GM12878 (cell line): Measurements from ENCODE around the gene GPR137B. TPM values are rescaled to one million over a fixed set of nuclear protein-coding genes. Genes with fewer than 3 reads are reported as not detected.

Source experiments
- ATAC-seq: fragments of 200-7000 bp; cut with Tn5 transposase; 3 replicates; pipeline ENCODE4 v1.9.1; 2020; ENCODE audit warnings: mild to moderate bottlenecking, moderate library complexity
- BruUV-seq: library from RNA; stranded (reverse); fragments of 400-500 nt; replicated peaks from 2 replicates; lab custom pipeline; 2021; lab: Mats Ljungman, UMichigan
- CTCF ChIA-PET: fragments of 300-600 bp; sonication (Branson Sonifier 250); formaldehyde crosslinking; extraction: SDS; loops from one replicate; lab custom pipeline; 2021; ENCODE audit warnings: inconsistent platforms; lab: Yijun Ruan, JAX
- POLR2A ChIA-PET: fragments of 350-600 bp; formaldehyde crosslinking; extraction: SDS; loops from one replicate; lab custom pipeline; 2021; ENCODE audit warnings: inconsistent platforms; lab: Charles Lee
- RAD21 ChIA-PET: fragments of 300-600 bp; sonication (Branson Sonifier 250); formaldehyde crosslinking; loops from one replicate; lab custom pipeline; 2023; ENCODE audit warnings: antibody characterized with exemption; ENCODE audit not compliant: unreplicated experiment; lab: Charles Lee
- SMC1A ChIA-PET: fragments of 300-600 bp; sonication (Branson Sonifier 250); formaldehyde crosslinking; loops from one replicate; lab custom pipeline; 2023; ENCODE audit not compliant: unreplicated experiment, uncharacterized antibody; lab: Charles Lee
- DNase-seq: peaks from one replicate; pipeline ENCODE4 v3.0.0-alpha.2; 2011; ENCODE audit warnings: low read depth, low spot score
- FAIRE-seq: peaks from 3 replicates; lab custom pipeline; 2011; peaks lifted over from hg19 to GRCh38; lab: Jason Lieb, UNC
- H2AFZ ChIP-seq: 2 replicates; pipeline ENCODE4 v1.6.0; 2011; ENCODE audit warnings: low read depth, low read length, control low read depth; ENCODE audit not compliant: control insufficient read depth
- H3K27ac ChIP-seq: 2 replicates; pipeline ENCODE4 v1.5.1; 2011; ENCODE audit warnings: control low read depth; ENCODE audit not compliant: control insufficient read depth, insufficient read depth
- H3K27me3 ChIP-seq, 2 experiments: replicated peaks in 1 of 2; 2 replicates each; pipeline versions ENCODE4 v1.6.0 to v1.6.1; 2011; ENCODE audit warnings: low read length in 1 of 2; ENCODE audit not compliant: control insufficient read depth in 2 of 2, insufficient read depth in 2 of 2
- H3K36me3 ChIP-seq, 2 experiments: 2 replicates each; pipeline ENCODE4 v1.5.1; 2011; ENCODE audit warnings: low read length in 1 of 2; ENCODE audit not compliant: control insufficient read depth in 2 of 2, insufficient read depth in 2 of 2
- H3K4me1 ChIP-seq: 2 replicates; pipeline ENCODE4 v1.6.1; 2011; ENCODE audit warnings: mild to moderate bottlenecking, low read length, moderate library complexity, mixed read lengths; ENCODE audit not compliant: control insufficient read depth, insufficient read depth
- H3K4me2 ChIP-seq: 2 replicates; pipeline ENCODE4 v1.6.0; 2011; ENCODE audit warnings: control low read depth; ENCODE audit not compliant: control insufficient read depth, insufficient read depth
- H3K4me3 ChIP-seq: fragments of 200-600 bp; sonication (generic); 2 replicates; pipeline ENCODE4 v1.5.1; 2016
- H3K79me2 ChIP-seq: 2 replicates; pipeline ENCODE4 v1.6.0; 2011; ENCODE audit warnings: low read length; ENCODE audit not compliant: control insufficient read depth, insufficient read depth
- H3K9ac ChIP-seq: 2 replicates; pipeline ENCODE4 v1.8.0; 2011; ENCODE audit warnings: low read length, control low read depth, mixed read lengths; ENCODE audit not compliant: control insufficient read depth, insufficient read depth
- H3K9me3 ChIP-seq: replicated peaks from 3 replicates; pipeline ENCODE4 v1.5.1; 2011; ENCODE audit warnings: mild to moderate bottlenecking, low read length; ENCODE audit not compliant: control insufficient read depth, insufficient read depth
- H4K20me1 ChIP-seq: 2 replicates; pipeline ENCODE4 v1.6.0; 2011; ENCODE audit not compliant: control insufficient read depth, insufficient read depth
- BCL11A ChIP-seq: IDR thresholded peaks from 2 replicates; pipeline ENCODE4 v1.6.1; 2011; ENCODE audit warnings: low read depth, low read length
- BCLAF1 ChIP-seq: fragments of 450-650 bp; IDR thresholded peaks from 2 replicates; pipeline ENCODE4 v1.6.1; 2017; ENCODE audit warnings: antibody characterized with exemption, mild to moderate bottlenecking, moderate library complexity
- POLR2AphosphoS5 ChIP-seq: IDR thresholded peaks from 2 replicates; pipeline ENCODE4 v1.6.1; 2011; ENCODE audit warnings: mild to moderate bottlenecking, low read length, inconsistent platforms
- RAD51 ChIP-seq: fragments of 450-650 bp; IDR thresholded peaks from 2 replicates; pipeline ENCODE4 v1.6.1; 2016; ENCODE audit warnings: moderate library complexity, mild to moderate bottlenecking, inconsistent platforms
- TCF7 ChIP-seq: IDR thresholded peaks from 2 replicates; pipeline ENCODE4 v1.6.1; 2014; ENCODE audit warnings: antibody characterized with exemption, borderline replicate concordance
- ZNF217 ChIP-seq: fragments of 450-650 bp; IDR thresholded peaks from 2 replicates; pipeline ENCODE4 v1.6.1; 2017; ENCODE audit warnings: antibody characterized with exemption, mild to moderate bottlenecking
- WGBS: methylation state at CpG from one replicate; pipeline ENCODE4 v1.1.6; 2016; ENCODE audit warnings: low lambda C conversion rate; ENCODE audit not compliant: insufficient replicate concordance, insufficient coverage; ENCODE audit errors: missing lambda C conversion rate; 5-methylcytosine and 5-hydroxymethylcytosine counted together
- in situ Hi-C: fragments of 300-500 bp; cut with MboI; formaldehyde crosslinking; loops from 9 replicates; pipeline ENCODE4 v1.14.3; 2018; ENCODE audit warnings: mixed read lengths
- intact Hi-C: fragments of 100-400 bp; cut with micrococcal nuclease; formaldehyde crosslinking; loops from one replicate; pipeline ENCODE4 v1.14.2; 2022; ENCODE audit not compliant: unreplicated experiment
- polyA plus RNA-seq, 11 experiments: library from polyadenylated mRNA; depleted of rRNA in 4 of 11; unstranded in 6 of 11; stranded (reverse) in 5 of 11; fragments of >200 nt; fragmentation: Nextera tagmentation in 4 of 11; fragmentation: Illumina TruSeq in 1 of 11; extraction: Ambion mirVana in 4 of 11; extraction: Trizol in 1 of 11; gene quantifications; 1 replicate in 1 of 11; 2 replicates in 10 of 11; pipeline versions ENCODE4 v1.2.1 to v1.2.3, GENCODE V29; 2011 to 2016; ENCODE audit warnings: inconsistent platforms in 2 of 11, missing spikeins in 2 of 11, low read depth in 1 of 11
- total RNA-seq, 4 experiments: library from RNA; depleted of rRNA in 3 of 4; stranded (reverse); fragments of >200 nt in 3 of 4; fragmentation: Illumina TruSeq in 1 of 4; extraction: Trizol in 1 of 4; gene quantifications; 2 replicates each; pipeline versions ENCODE4 v1.2.1 to v1.2.3, GENCODE V29; 2013 to 2021
- TF ChIP-seq, protein P1 (sequence below): fragments of 450-650 bp; IDR thresholded peaks from 2 replicates; pipeline ENCODE4 v1.6.1; 2017; ENCODE audit warnings: mild to moderate bottlenecking, moderate library complexity
- TF ChIP-seq, protein P2 (sequence below): fragments of 450-650 bp; IDR thresholded peaks from 2 replicates; pipeline ENCODE4 v1.6.1; 2017; ENCODE audit warnings: mild to moderate bottlenecking, moderate library complexity

The GPR137B gene
- total and polyA plus RNA-seq, 10 of the 15 experiments (the other 5 are each of a cell fraction or from before 2014, with no cell fraction given), result 5.4 to 20.8 (median 12.5) TPM

DNA sequence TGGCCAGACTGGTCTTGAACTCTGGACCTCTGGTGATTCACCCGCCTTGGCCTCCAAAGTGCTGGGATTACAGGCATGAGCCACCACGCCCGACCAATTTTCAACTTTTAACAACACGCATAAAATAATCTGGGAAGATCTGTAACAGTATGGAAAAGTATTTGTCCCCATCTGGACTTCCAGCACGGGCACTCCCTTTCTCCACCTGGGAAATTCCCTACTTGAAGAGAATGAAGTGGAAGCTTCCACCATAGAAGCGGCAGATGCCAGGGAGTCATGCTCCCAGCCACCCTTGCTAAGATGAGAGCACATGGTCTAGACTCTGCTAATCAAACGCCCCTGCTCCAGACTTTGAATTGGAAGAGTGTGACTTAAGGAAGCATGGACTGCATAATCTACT lies 9.0 kb upstream of the GPR137B start:
- TF ChIP-seq BCLAF1 (no peak), POLR2AphosphoS5 (no peak), RAD51 (no peak), ZNF217 (no peak), BCL11A (no peak), TCF7 (no peak)
- TF ChIP-seq, protein P1, sequence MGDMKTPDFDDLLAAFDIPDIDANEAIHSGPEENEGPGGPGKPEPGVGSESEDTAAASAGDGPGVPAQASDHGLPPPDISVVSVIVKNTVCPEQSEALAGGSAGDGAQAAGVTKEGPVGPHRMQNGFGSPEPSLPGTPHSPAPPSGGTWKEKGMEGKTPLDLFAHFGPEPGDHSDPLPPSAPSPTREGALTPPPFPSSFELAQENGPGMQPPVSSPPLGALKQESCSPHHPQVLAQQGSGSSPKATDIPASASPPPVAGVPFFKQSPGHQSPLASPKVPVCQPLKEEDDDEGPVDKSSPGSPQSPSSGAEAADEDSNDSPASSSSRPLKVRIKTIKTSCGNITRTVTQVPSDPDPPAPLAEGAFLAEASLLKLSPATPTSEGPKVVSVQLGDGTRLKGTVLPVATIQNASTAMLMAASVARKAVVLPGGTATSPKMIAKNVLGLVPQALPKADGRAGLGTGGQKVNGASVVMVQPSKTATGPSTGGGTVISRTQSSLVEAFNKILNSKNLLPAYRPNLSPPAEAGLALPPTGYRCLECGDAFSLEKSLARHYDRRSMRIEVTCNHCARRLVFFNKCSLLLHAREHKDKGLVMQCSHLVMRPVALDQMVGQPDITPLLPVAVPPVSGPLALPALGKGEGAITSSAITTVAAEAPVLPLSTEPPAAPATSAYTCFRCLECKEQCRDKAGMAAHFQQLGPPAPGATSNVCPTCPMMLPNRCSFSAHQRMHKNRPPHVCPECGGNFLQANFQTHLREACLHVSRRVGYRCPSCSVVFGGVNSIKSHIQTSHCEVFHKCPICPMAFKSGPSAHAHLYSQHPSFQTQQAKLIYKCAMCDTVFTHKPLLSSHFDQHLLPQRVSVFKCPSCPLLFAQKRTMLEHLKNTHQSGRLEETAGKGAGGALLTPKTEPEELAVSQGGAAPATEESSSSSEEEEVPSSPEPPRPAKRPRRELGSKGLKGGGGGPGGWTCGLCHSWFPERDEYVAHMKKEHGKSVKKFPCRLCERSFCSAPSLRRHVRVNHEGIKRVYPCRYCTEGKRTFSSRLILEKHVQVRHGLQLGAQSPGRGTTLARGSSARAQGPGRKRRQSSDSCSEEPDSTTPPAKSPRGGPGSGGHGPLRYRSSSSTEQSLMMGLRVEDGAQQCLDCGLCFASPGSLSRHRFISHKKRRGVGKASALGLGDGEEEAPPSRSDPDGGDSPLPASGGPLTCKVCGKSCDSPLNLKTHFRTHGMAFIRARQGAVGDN, result no peak
- TF ChIP-seq, protein P2, sequence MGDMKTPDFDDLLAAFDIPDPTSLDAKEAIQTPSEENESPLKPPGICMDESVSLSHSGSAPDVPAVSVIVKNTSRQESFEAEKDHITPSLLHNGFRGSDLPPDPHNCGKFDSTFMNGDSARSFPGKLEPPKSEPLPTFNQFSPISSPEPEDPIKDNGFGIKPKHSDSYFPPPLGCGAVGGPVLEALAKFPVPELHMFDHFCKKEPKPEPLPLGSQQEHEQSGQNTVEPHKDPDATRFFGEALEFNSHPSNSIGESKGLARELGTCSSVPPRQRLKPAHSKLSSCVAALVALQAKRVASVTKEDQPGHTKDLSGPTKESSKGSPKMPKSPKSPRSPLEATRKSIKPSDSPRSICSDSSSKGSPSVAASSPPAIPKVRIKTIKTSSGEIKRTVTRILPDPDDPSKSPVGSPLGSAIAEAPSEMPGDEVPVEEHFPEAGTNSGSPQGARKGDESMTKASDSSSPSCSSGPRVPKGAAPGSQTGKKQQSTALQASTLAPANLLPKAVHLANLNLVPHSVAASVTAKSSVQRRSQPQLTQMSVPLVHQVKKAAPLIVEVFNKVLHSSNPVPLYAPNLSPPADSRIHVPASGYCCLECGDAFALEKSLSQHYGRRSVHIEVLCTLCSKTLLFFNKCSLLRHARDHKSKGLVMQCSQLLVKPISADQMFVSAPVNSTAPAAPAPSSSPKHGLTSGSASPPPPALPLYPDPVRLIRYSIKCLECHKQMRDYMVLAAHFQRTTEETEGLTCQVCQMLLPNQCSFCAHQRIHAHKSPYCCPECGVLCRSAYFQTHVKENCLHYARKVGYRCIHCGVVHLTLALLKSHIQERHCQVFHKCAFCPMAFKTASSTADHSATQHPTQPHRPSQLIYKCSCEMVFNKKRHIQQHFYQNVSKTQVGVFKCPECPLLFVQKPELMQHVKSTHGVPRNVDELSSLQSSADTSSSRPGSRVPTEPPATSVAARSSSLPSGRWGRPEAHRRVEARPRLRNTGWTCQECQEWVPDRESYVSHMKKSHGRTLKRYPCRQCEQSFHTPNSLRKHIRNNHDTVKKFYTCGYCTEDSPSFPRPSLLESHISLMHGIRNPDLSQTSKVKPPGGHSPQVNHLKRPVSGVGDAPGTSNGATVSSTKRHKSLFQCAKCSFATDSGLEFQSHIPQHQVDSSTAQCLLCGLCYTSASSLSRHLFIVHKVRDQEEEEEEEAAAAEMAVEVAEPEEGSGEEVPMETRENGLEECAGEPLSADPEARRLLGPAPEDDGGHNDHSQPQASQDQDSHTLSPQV, result no peak
- TF ChIP-seq, all 136 proteins: peak for 0
- H3K27me3 ChIP-seq, result no peaks in the 10 kb centered on the region
- ChIA-PET CTCF (interaction anchor here (0.6 to 1.2 kb wide), 3 partner anchors 9 to 20 kb away, joined by 4 to 6 read pairs (median 4); no protein-coding TSS in a partner anchor), RAD21 (no interaction called here), POLR2A (interaction anchor here (2.7 kb wide), 1 partner anchor 9 kb away, joined by 6 read pairs; no protein-coding TSS in a partner anchor), SMC1A (interaction anchor here (1.1 to 2.1 kb wide), 6 partner anchors 8 to 27 kb away, joined by 3 to 8 read pairs (median 6); no protein-coding TSS in a partner anchor)
- H3K9me3 ChIP-seq, result no peaks in the 10 kb centered on the region; the same call in 2 of the 3 replicates
- intact Hi-C loops (no loop called here), in situ Hi-C loops (no loop called here)
- H3K27ac ChIP-seq, result no peak overlapping the region
- no peak overlapping the region for H3K9ac ChIP-seq
- no peak overlapping the region for H2AFZ ChIP-seq
- H3K4me2 ChIP-seq, result no peak overlapping the region
- FAIRE-seq (no peak), ATAC-seq (no peak), DNase-seq (no peak)
- WGBS, result 80% methylated on average over 7 of the region's 7 CpGs
- peaks cover 7% of the 10 kb centered on the region; the same call in 1 of the 2 replicates for H3K4me1 ChIP-seq
- no peaks in the 10 kb centered on the region for H3K79me2 ChIP-seq
- no peaks in the 10 kb centered on the region; the same call in 1 of the 2 replicates for H4K20me1 ChIP-seq
- BruUV-seq, result no TSS peak
- H3K36me3 ChIP-seq, result no peaks in the 10 kb centered on the region
- no peak overlapping the region for H3K4me3 ChIP-seq
